GM23248 (cell line): Measurements from ENCODE around the gene CASP9. TPM values are rescaled to one million over a fixed set of nuclear protein-coding genes. Genes with fewer than 3 reads are reported as not detected.

Source experiments
- DNase-seq: peaks from one replicate; pipeline ENCODE4 v3.0.0-alpha.2; 2015
- H2AFZ ChIP-seq: fragments of 200-600 bp; sonication (generic); 2 replicates; pipeline ENCODE4 v1.6.1; 2016; ENCODE audit warnings: antibody characterized with exemption
- H3F3A ChIP-seq: fragments of 200-600 bp; sonication (generic); 2 replicates; pipeline ENCODE4 v1.6.1; 2016; ENCODE audit warnings: mild to moderate bottlenecking, antibody characterized with exemption, mixed run types; ENCODE audit not compliant: insufficient read depth
- H3K27ac ChIP-seq: fragments of 200-600 bp; sonication (generic); 2 replicates; pipeline ENCODE4 v1.5.1; 2016; ENCODE audit warnings: mild to moderate bottlenecking
- H3K27me3 ChIP-seq: fragments of 200-600 bp; sonication (generic); replicated peaks from 2 replicates; pipeline ENCODE4 v1.6.1; 2016; ENCODE audit warnings: mild to moderate bottlenecking; ENCODE audit not compliant: insufficient read depth
- H3K36me3 ChIP-seq: fragments of 200-600 bp; sonication (generic); 2 replicates; pipeline ENCODE4 v1.6.1; 2016; ENCODE audit warnings: low read depth, mild to moderate bottlenecking
- H3K4me1 ChIP-seq: fragments of 200-600 bp; sonication (generic); 2 replicates; pipeline ENCODE4 v1.6.1; 2016; ENCODE audit warnings: mild to moderate bottlenecking; ENCODE audit not compliant: insufficient read depth
- H3K4me2 ChIP-seq: fragments of 200-600 bp; sonication (generic); one replicate; pipeline ENCODE4 v1.6.1; 2016; ENCODE audit warnings: mild to moderate bottlenecking; ENCODE audit not compliant: unreplicated experiment
- H3K4me3 ChIP-seq: fragments of 200-600 bp; sonication (generic); 2 replicates; pipeline ENCODE4 v1.5.1; 2016; ENCODE audit warnings: mild to moderate bottlenecking
- H3K79me2 ChIP-seq: fragments of 200-600 bp; sonication (generic); 2 replicates; pipeline ENCODE4 v1.6.1; 2016; ENCODE audit warnings: mild to moderate bottlenecking; ENCODE audit not compliant: insufficient read depth
- H3K9ac ChIP-seq: fragments of 200-600 bp; sonication (generic); 2 replicates; pipeline ENCODE4 v1.6.1; 2016; ENCODE audit warnings: mild to moderate bottlenecking
- H3K9me2 ChIP-seq: fragments of 200-600 bp; sonication (generic); 2 replicates; pipeline ENCODE4 v1.6.1; 2016; ENCODE audit warnings: mixed run types, mild to moderate bottlenecking, moderate library complexity; ENCODE audit not compliant: insufficient read depth
- H3K9me3 ChIP-seq: fragments of 200-600 bp; sonication (generic); one replicate; pipeline ENCODE4 v1.6.1; 2017; ENCODE audit warnings: low read depth
- H4K20me1 ChIP-seq: fragments of 200-600 bp; sonication (generic); 2 replicates; pipeline ENCODE4 v1.6.0; 2016; ENCODE audit not compliant: insufficient read depth
- EZH2 ChIP-seq: fragments of 200-600 bp; sonication (generic); IDR thresholded peaks from 2 replicates; pipeline ENCODE4 v1.6.1; 2018; ENCODE audit warnings: antibody characterized with exemption, mild to moderate bottlenecking; ENCODE audit not compliant: insufficient read depth, poor library complexity, severe bottlenecking
- EZH2phosphoT487 ChIP-seq: fragments of 200-600 bp; sonication (generic); IDR thresholded peaks from 2 replicates; pipeline ENCODE4 v1.6.1; 2018; ENCODE audit warnings: antibody characterized with exemption, moderate library complexity, mild to moderate bottlenecking, low read depth; ENCODE audit not compliant: insufficient read depth
- WGBS, 2 experiments: methylation state at CpG; one replicate each; pipeline ENCODE4 v1.1.6; 2015 to 2017; ENCODE audit warnings: low lambda C conversion rate in 2 of 2, low coverage in 1 of 2; ENCODE audit errors: missing lambda C conversion rate in 2 of 2; 5-methylcytosine and 5-hydroxymethylcytosine counted together
- in situ Hi-C: fragments of 300-500 bp; cut with MboI; formaldehyde crosslinking; loops from 2 replicates; pipeline ENCODE4 v1.15.0; 2020
- polyA plus RNA-seq: library from polyadenylated mRNA; unstranded; fragments of >200 nt; fragmentation: Nextera tagmentation; extraction: Ambion mirVana; gene quantifications from 2 replicates; pipeline ENCODE4 v1.2.1, GENCODE V29; 2016
- total RNA-seq: library from RNA; depleted of rRNA; stranded (reverse); fragments of >200 nt; shearing (Covaris generic); gene quantifications from 2 replicates; pipeline ENCODE4 v1.2.3, GENCODE V29; 2014

CASP9 gene
- total and polyA plus RNA-seq, 2 experiments from 2014 or later = 6.7 to 15.8 TPM

- H3K9ac ChIP-seq = no peak overlapping the region
These were observed 7.7 kb upstream of the CASP9 start for GRCh38 chr1:15531682-15532081.

GRCh38 chr1:15531003-15531402 is 7.0 kb upstream of the CASP9 start:
- no peak for DNase-seq
- 78 to 81% methylated on average over 4 of the region's 4 CpGs for WGBS, 2 experiments
- H3F3A ChIP-seq = peaks cover 3% of the 10 kb centered on the region
- H3K9me3 ChIP-seq = no peaks in the 10 kb centered on the region
- no peak overlapping the region for H3K4me3 ChIP-seq
- H3K27ac ChIP-seq = no peak overlapping the region
- H4K20me1 ChIP-seq = 0 out of 2 replicates have a peak, but pooled peaks cover 3% of the 10 kb centered on the region
- peaks cover 66% of the 10 kb centered on the region for H3K79me2 ChIP-seq
- no peaks in the 10 kb centered on the region for H3K27me3 ChIP-seq
- H2AFZ ChIP-seq = no peak overlapping the region
- no peak overlapping the region for H3K9ac ChIP-seq
- peaks cover 11% of the 10 kb centered on the region; the same call in 1 of the 2 replicates for H3K4me1 ChIP-seq
- no peak overlapping the region for H3K4me2 ChIP-seq
- in situ Hi-C loops = no loop called here
- TF ChIP-seq EZH2 = no peak
- TF ChIP-seq EZH2phosphoT487 = no peak
- peaks cover 3% of the 10 kb centered on the region; the same call in 1 of the 2 replicates for H3K36me3 ChIP-seq
- no peaks in the 10 kb centered on the region for H3K9me2 ChIP-seq

More at GRCh38 chr1:15531682-15532081, 7.7 kb upstream of the CASP9 start:
- H3K4me3 ChIP-seq = no peak overlapping the region
- H3F3A ChIP-seq = no peaks in the 10 kb centered on the region
- peaks cover 66% of the 10 kb centered on the region for H3K79me2 ChIP-seq
- in situ Hi-C loops = no loop called here
- DNase-seq = no peak
- H4K20me1 ChIP-seq = 0 out of 2 replicates have a peak, but pooled peaks cover 3% of the 10 kb centered on the region
- H3K27ac ChIP-seq = no peak overlapping the region
- no peaks in the 10 kb centered on the region for H3K9me2 ChIP-seq
- H3K36me3 ChIP-seq = peaks cover 3% of the 10 kb centered on the region; the same call in 1 of the 2 replicates
- H3K4me2 ChIP-seq = no peak overlapping the region
- no peaks in the 10 kb centered on the region for H3K27me3 ChIP-seq
- 94 to 95% methylated on average over 2 of the region's 2 CpGs for WGBS, 2 experiments
- H2AFZ ChIP-seq = no peak overlapping the region
- H3K9me3 ChIP-seq = no peaks in the 10 kb centered on the region
- H3K4me1 ChIP-seq = 0 out of 2 replicates have a peak, but pooled peaks cover 9% of the 10 kb centered on the region
- no peak for TF ChIP-seq EZH2
- no peak for TF ChIP-seq EZH2phosphoT487

GRCh38 chr1:15526490-15527339 is 2.7 kb upstream of the CASP9 start, which contains the start of gene DNAJC16:
DNAJC16 (plus strand) TSS chr1:15526848; CDS start chr1:15529106, 2,258 bp downstream.
- no peaks in the 10 kb centered on the region for H4K20me1 ChIP-seq
- TF ChIP-seq EZH2 = no peak
- no peak for TF ChIP-seq EZH2phosphoT487
- no peaks in the 10 kb centered on the region for H3K36me3 ChIP-seq
- H2AFZ ChIP-seq = peak within 1 kb of the TSS; percentile 91
- H3K9ac ChIP-seq = peak within 1 kb of the TSS; percentile 92
- no peaks in the 10 kb centered on the region for H3K9me2 ChIP-seq
- peak within 1 kb of the TSS; percentile 98 for H3K27ac ChIP-seq
- peak within 1 kb of the TSS; percentile 86 for H3K4me3 ChIP-seq
- H3K9me3 ChIP-seq = no peaks in the 10 kb centered on the region
- H3K4me2 ChIP-seq = peak within 1 kb of the TSS; percentile 92
- in situ Hi-C loops = no loop called here
- H3K4me1 ChIP-seq = peaks cover 23% of the 10 kb centered on the region; the same call in 1 of the 2 replicates
- DNase-seq = peak; percentile 100
- 1 to 2% methylated on average over 55 to 65 of the region's 65 CpGs for WGBS, 2 experiments
- H3K27me3 ChIP-seq = no peaks in the 10 kb centered on the region
- H3K79me2 ChIP-seq = peaks cover 50% of the 10 kb centered on the region
- H3F3A ChIP-seq = peaks cover 18% of the 10 kb centered on the region

GRCh38 chr1:15526021-15526489 is 2.0 kb upstream of the CASP9 start:
- peak overlapping the region; percentile 92 for H3K4me2 ChIP-seq
- no peaks in the 10 kb centered on the region for H3K9me3 ChIP-seq
- peak overlapping the region; percentile 98 for H3K27ac ChIP-seq
- DNase-seq = no peak
- peaks cover 23% of the 10 kb centered on the region; the same call in 1 of the 2 replicates for H3K4me1 ChIP-seq
- H3K79me2 ChIP-seq = peaks cover 48% of the 10 kb centered on the region
- TF ChIP-seq EZH2phosphoT487 = no peak
- no peak for TF ChIP-seq EZH2
- peak overlapping the region; percentile 86 for H3K4me3 ChIP-seq
- peak overlapping the region; percentile 75 for H3K9ac ChIP-seq
- H4K20me1 ChIP-seq = no peaks in the 10 kb centered on the region
- no peaks in the 10 kb centered on the region for H3K27me3 ChIP-seq
- 2 to 4% methylated on average over 9 of the region's 9 CpGs for WGBS, 2 experiments
- H2AFZ ChIP-seq = peak overlapping the region; percentile 91
- H3F3A ChIP-seq = peaks cover 18% of the 10 kb centered on the region
- no peaks in the 10 kb centered on the region for H3K9me2 ChIP-seq
- in situ Hi-C loops = no loop called here
- no peaks in the 10 kb centered on the region for H3K36me3 ChIP-seq
